Measurements from ENCODE around the gene POLR3H. TPM values are rescaled to one million over a fixed set of nuclear protein-coding genes. Genes with fewer than 3 reads are reported as not detected.

Gene POLR3H
- total and polyA plus RNA-seq, 2 experiments from 2014 or later = 19.0 to 26.5 TPM

- DNase-seq (ENCODE audit: low spot score) (no peak), ATAC-seq (no peak)
- H3K27ac Mint-ChIP-seq = no peak overlapping the region
- H3K27me3 ChIP-seq (ENCODE audit: insufficient read depth) = no peaks in the 10 kb centered on the region
- H3K27ac ChIP-seq (ENCODE audit: low read depth) = no peak overlapping the region
- no peaks in the 10 kb centered on the region for H3K36me3 Mint-ChIP-seq (ENCODE audit: low read depth)
- no peak overlapping the region for H3K4me3 ChIP-seq
- H3K4me1 ChIP-seq (ENCODE audit: insufficient read depth) = no peaks in the 10 kb centered on the region
- H3K4me2 ChIP-seq = no peak overlapping the region
- no peaks in the 10 kb centered on the region for H3K9me2 ChIP-seq (ENCODE audit: insufficient read depth)
- no peak overlapping the region for H2AFZ ChIP-seq
- H3K79me2 ChIP-seq (replicated peaks; ENCODE audit: insufficient read depth) = no peaks in the 10 kb centered on the region
- no peaks in the 10 kb centered on the region for H3K36me3 ChIP-seq (ENCODE audit: insufficient read depth)
- no peaks in the 10 kb centered on the region; the same call in 2 of the 3 replicates for H3K4me1 Mint-ChIP-seq
- H4K20me1 ChIP-seq (replicated peaks; ENCODE audit: insufficient read depth) = no peaks in the 10 kb centered on the region
- H3K27me3 Mint-ChIP-seq (ENCODE audit: insufficient read depth, low read depth, poor library complexity) = peaks cover 9% of the 10 kb centered on the region
- H3K9me3 Mint-ChIP-seq = no peaks in the 10 kb centered on the region; the same call in 2 of the 3 replicates
- no peaks in the 10 kb centered on the region for H3F3A ChIP-seq (replicated peaks; ENCODE audit: low read depth)
- TF ChIP-seq, protein P1, sequence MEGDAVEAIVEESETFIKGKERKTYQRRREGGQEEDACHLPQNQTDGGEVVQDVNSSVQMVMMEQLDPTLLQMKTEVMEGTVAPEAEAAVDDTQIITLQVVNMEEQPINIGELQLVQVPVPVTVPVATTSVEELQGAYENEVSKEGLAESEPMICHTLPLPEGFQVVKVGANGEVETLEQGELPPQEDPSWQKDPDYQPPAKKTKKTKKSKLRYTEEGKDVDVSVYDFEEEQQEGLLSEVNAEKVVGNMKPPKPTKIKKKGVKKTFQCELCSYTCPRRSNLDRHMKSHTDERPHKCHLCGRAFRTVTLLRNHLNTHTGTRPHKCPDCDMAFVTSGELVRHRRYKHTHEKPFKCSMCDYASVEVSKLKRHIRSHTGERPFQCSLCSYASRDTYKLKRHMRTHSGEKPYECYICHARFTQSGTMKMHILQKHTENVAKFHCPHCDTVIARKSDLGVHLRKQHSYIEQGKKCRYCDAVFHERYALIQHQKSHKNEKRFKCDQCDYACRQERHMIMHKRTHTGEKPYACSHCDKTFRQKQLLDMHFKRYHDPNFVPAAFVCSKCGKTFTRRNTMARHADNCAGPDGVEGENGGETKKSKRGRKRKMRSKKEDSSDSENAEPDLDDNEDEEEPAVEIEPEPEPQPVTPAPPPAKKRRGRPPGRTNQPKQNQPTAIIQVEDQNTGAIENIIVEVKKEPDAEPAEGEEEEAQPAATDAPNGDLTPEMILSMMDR (conservative IDR thresholded peaks at IDR 0.05; ENCODE audit: low read depth in 2 of 2) = no peak
- TF ChIP-seq, protein P2, sequence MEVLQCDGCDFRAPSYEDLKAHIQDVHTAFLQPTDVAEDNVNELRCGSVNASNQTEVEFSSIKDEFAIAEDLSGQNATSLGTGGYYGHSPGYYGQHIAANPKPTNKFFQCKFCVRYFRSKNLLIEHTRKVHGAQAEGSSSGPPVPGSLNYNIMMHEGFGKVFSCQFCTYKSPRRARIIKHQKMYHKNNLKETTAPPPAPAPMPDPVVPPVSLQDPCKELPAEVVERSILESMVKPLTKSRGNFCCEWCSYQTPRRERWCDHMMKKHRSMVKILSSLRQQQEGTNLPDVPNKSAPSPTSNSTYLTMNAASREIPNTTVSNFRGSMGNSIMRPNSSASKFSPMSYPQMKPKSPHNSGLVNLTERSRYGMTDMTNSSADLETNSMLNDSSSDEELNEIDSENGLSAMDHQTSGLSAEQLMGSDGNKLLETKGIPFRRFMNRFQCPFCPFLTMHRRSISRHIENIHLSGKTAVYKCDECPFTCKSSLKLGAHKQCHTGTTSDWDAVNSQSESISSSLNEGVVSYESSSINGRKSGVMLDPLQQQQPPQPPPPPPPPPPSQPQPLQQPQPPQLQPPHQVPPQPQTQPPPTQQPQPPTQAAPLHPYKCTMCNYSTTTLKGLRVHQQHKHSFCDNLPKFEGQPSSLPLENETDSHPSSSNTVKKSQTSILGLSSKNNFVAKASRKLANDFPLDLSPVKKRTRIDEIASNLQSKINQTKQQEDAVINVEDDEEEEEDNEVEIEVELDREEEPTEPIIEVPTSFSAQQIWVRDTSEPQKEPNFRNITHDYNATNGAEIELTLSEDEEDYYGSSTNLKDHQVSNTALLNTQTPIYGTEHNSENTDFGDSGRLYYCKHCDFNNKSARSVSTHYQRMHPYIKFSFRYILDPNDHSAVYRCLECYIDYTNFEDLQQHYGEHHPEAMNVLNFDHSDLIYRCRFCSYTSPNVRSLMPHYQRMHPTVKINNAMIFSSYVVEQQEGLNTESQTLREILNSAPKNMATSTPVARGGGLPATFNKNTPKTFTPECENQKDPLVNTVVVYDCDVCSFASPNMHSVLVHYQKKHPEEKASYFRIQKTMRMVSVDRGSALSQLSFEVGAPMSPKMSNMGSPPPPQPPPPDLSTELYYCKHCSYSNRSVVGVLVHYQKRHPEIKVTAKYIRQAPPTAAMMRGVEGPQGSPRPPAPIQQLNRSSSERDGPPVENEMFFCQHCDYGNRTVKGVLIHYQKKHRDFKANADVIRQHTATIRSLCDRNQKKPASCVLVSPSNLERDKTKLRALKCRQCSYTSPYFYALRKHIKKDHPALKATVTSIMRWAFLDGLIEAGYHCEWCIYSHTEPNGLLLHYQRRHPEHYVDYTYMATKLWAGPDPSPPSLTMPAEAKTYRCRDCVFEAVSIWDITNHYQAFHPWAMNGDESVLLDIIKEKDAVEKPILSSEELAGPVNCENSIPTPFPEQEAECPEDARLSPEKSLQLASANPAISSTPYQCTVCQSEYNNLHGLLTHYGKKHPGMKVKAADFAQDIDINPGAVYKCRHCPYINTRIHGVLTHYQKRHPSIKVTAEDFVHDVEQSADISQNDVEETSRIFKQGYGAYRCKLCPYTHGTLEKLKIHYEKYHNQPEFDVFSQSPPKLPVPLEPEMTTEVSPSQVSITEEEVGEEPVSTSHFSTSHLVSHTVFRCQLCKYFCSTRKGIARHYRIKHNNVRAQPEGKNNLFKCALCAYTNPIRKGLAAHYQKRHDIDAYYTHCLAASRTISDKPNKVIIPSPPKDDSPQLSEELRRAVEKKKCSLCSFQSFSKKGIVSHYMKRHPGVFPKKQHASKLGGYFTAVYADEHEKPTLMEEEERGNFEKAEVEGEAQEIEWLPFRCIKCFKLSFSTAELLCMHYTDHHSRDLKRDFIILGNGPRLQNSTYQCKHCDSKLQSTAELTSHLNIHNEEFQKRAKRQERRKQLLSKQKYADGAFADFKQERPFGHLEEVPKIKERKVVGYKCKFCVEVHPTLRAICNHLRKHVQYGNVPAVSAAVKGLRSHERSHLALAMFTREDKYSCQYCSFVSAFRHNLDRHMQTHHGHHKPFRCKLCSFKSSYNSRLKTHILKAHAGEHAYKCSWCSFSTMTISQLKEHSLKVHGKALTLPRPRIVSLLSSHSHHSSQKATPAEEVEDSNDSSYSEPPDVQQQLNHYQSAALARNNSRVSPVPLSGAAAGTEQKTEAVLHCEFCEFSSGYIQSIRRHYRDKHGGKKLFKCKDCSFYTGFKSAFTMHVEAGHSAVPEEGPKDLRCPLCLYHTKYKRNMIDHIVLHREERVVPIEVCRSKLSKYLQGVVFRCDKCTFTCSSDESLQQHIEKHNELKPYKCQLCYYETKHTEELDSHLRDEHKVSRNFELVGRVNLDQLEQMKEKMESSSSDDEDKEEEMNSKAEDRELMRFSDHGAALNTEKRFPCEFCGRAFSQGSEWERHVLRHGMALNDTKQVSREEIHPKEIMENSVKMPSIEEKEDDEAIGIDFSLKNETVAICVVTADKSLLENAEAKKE (CRISPR knock-in tag; IDR thresholded peaks at IDR 0.05) = no peak
- TF ChIP-seq JUNB (IDR thresholded peaks at IDR 0.05; ENCODE audit: unreplicated experiment) (no peak), ETS1 (IDR thresholded peaks at IDR 0.05) (no peak), EZH2 (IDR thresholded peaks at IDR 0.05; ENCODE audit: low read depth, unreplicated experiment) (no peak), EZH2phosphoT487 (IDR thresholded peaks at IDR 0.05; ENCODE audit: unreplicated experiment) (no peak)
- TF ChIP-seq, protein P3, sequence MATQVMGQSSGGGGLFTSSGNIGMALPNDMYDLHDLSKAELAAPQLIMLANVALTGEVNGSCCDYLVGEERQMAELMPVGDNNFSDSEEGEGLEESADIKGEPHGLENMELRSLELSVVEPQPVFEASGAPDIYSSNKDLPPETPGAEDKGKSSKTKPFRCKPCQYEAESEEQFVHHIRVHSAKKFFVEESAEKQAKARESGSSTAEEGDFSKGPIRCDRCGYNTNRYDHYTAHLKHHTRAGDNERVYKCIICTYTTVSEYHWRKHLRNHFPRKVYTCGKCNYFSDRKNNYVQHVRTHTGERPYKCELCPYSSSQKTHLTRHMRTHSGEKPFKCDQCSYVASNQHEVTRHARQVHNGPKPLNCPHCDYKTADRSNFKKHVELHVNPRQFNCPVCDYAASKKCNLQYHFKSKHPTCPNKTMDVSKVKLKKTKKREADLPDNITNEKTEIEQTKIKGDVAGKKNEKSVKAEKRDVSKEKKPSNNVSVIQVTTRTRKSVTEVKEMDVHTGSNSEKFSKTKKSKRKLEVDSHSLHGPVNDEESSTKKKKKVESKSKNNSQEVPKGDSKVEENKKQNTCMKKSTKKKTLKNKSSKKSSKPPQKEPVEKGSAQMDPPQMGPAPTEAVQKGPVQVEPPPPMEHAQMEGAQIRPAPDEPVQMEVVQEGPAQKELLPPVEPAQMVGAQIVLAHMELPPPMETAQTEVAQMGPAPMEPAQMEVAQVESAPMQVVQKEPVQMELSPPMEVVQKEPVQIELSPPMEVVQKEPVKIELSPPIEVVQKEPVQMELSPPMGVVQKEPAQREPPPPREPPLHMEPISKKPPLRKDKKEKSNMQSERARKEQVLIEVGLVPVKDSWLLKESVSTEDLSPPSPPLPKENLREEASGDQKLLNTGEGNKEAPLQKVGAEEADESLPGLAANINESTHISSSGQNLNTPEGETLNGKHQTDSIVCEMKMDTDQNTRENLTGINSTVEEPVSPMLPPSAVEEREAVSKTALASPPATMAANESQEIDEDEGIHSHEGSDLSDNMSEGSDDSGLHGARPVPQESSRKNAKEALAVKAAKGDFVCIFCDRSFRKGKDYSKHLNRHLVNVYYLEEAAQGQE (IDR thresholded peaks at IDR 0.05; ENCODE audit: unreplicated experiment) = no peak
- H3K4me3 Mint-ChIP-seq = no peak overlapping the region
These were observed 24.5 kb upstream of the POLR3H start for GRCh38 chr22:41568811-41569210.
